ENCODE results near the gene PRMT7.

PRMT7 gene

GRCh38 chr16:68274441-68274840 is 36.4 kb upstream of the PRMT7 start:
- H3K9me3 ChIP-seq (ENCODE audit: low read length) = no peaks in the 10 kb centered on the region
- peaks cover 6% of the 10 kb centered on the region for H3K36me3 ChIP-seq (ENCODE audit: insufficient read depth, low read length)
- no peak overlapping the region for H2AFZ ChIP-seq (ENCODE audit: low read depth, low read length)
- no peak overlapping the region for H3K4me3 ChIP-seq (ENCODE audit: low read length)
- H3K27me3 ChIP-seq (ENCODE audit: insufficient read depth, low read length) = no peaks in the 10 kb centered on the region
- peaks cover 10% of the 10 kb centered on the region for H3K4me1 ChIP-seq (ENCODE audit: insufficient read depth, low read length)

GRCh38 chr16:68275611-68276191 is 35.1 kb upstream of the PRMT7 start:
- peaks cover 10% of the 10 kb centered on the region for H3K4me1 ChIP-seq (ENCODE audit: insufficient read depth, low read length)
- H3K4me3 ChIP-seq (ENCODE audit: low read length) = no peak overlapping the region
- no peaks in the 10 kb centered on the region for H3K27me3 ChIP-seq (ENCODE audit: insufficient read depth, low read length)
- H2AFZ ChIP-seq (ENCODE audit: low read depth, low read length) = no peak overlapping the region
- H3K9me3 ChIP-seq (ENCODE audit: low read length) = no peaks in the 10 kb centered on the region
- peaks cover 6% of the 10 kb centered on the region for H3K36me3 ChIP-seq (ENCODE audit: insufficient read depth, low read length)

- no peaks in the 10 kb centered on the region for H3K9me3 ChIP-seq (ENCODE audit: low read length)
- no peak overlapping the region for H2AFZ ChIP-seq (ENCODE audit: low read depth, low read length)
- no peak overlapping the region for H3K4me3 ChIP-seq (ENCODE audit: low read length)
- peaks cover 10% of the 10 kb centered on the region for H3K4me1 ChIP-seq (ENCODE audit: insufficient read depth, low read length)
- no peaks in the 10 kb centered on the region for H3K27me3 ChIP-seq (ENCODE audit: insufficient read depth, low read length)
- H3K36me3 ChIP-seq (ENCODE audit: insufficient read depth, low read length) = peaks cover 9% of the 10 kb centered on the region
Observed at GRCh38 chr16:68276223-68276622, 34.6 kb upstream of the PRMT7 start.

- Histone ChIP-seq H2AFZ (ENCODE audit: low read depth, low read length) (no peak overlapping the region), H3K9me3 (ENCODE audit: low read length) (no peaks in the 10 kb centered on the region), H3K27me3 (ENCODE audit: insufficient read depth, low read length) (no peaks in the 10 kb centered on the region), H3K4me1 (ENCODE audit: insufficient read depth, low read length) (peaks cover 10% of the 10 kb centered on the region), H3K4me3 (ENCODE audit: low read length) (no peak overlapping the region), H3K36me3 (ENCODE audit: insufficient read depth, low read length) (peaks cover 6% of the 10 kb centered on the region)
Observed at GRCh38 chr16:68279726-68280558, 30.9 kb upstream of the PRMT7 start.

GRCh38 chr16:68281368-68282063 is 29.3 kb upstream of the PRMT7 start:
- H3K4me1 ChIP-seq (ENCODE audit: insufficient read depth, low read length) = no peaks in the 10 kb centered on the region
- H3K27me3 ChIP-seq (ENCODE audit: insufficient read depth, low read length) = no peaks in the 10 kb centered on the region
- H2AFZ ChIP-seq (ENCODE audit: low read depth, low read length) = no peak overlapping the region
- peaks cover 6% of the 10 kb centered on the region for H3K36me3 ChIP-seq (ENCODE audit: insufficient read depth, low read length)
- H3K4me3 ChIP-seq (ENCODE audit: low read length) = no peak overlapping the region
- no peaks in the 10 kb centered on the region for H3K9me3 ChIP-seq (ENCODE audit: low read length)

- no peak overlapping the region for H3K4me3 ChIP-seq (ENCODE audit: low read length)
- H3K4me1 ChIP-seq (ENCODE audit: insufficient read depth, low read length) = no peaks in the 10 kb centered on the region
- H3K9me3 ChIP-seq (ENCODE audit: low read length) = no peaks in the 10 kb centered on the region
- H3K27me3 ChIP-seq (ENCODE audit: insufficient read depth, low read length) = no peaks in the 10 kb centered on the region
- H2AFZ ChIP-seq (ENCODE audit: low read depth, low read length) = no peak overlapping the region
- peaks cover 6% of the 10 kb centered on the region for H3K36me3 ChIP-seq (ENCODE audit: insufficient read depth, low read length)
Observed at GRCh38 chr16:68282064-68282452, 28.8 kb upstream of the PRMT7 start.

DNA sequence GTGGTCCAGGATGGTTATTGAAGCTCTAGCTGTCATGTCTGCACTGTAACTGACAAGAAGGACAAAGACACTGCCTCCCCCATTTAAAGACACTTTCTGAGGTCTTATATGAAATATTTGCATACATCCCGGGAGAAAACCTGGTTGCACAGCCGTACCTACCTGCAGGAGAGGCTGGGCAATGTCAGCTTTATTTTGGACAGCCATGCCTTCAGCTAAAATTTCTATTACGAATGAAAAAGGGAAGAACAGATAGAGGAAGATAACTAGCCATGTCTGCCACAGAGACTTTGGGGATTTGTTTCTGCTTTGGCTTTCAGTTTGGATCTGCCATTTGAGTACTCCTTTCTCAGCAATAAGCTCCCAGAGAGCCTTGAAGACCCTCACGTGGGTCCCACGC is 27.5 kb upstream of the PRMT7 start:
- Histone ChIP-seq H3K4me1 (ENCODE audit: insufficient read depth, low read length) (no peaks in the 10 kb centered on the region), H2AFZ (ENCODE audit: low read depth, low read length) (no peak overlapping the region), H3K4me3 (ENCODE audit: low read length) (no peak overlapping the region), H3K27me3 (ENCODE audit: insufficient read depth, low read length) (no peaks in the 10 kb centered on the region), H3K9me3 (ENCODE audit: low read length) (no peaks in the 10 kb centered on the region), H3K36me3 (ENCODE audit: insufficient read depth, low read length) (peaks cover 13% of the 10 kb centered on the region)

DNA sequence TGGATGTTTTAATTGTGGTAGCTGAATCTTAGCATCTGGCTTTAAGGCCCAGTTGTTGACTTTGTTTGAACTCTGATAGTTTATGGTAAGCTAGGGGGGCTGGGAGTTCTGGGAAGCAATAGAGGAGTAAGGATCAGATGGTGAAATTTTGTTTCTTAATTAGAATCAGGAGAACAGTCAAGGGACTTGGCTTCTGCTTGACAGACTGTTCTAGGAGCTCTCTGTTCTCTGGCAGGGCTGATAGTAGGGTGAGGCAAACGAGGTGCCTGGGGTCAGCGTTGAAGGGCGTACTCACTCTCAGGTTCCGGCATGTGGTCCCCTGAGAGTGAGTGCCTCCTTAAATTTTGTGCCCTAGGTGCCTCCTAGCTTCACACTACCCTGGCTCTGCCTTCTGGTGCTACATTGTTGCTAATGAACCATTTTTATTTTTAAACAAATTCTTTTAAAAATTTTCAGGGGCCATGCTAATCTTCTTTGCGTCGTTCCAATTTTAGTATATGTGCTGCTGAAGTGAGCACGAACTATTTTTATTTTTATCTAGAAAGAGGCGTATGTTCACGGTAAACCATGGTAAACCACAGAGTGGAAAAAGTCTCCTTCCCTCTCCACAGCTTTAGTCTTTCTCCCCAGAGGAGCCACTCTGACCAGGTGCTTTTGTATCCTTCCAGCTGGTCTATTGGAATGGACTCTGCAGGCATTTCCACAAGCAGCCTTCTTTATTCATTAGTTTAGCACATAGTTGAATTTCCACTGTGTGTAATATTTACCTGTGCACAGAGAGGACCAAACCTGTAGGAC is 26.8 kb upstream of the PRMT7 start:
- Histone ChIP-seq H3K27me3 (ENCODE audit: insufficient read depth, low read length) (no peaks in the 10 kb centered on the region), H3K36me3 (ENCODE audit: insufficient read depth, low read length) (peaks cover 14% of the 10 kb centered on the region), H3K4me3 (ENCODE audit: low read length) (no peak overlapping the region), H3K9me3 (ENCODE audit: low read length) (no peaks in the 10 kb centered on the region), H2AFZ (ENCODE audit: low read depth, low read length) (no peak overlapping the region), H3K4me1 (ENCODE audit: insufficient read depth, low read length) (no peaks in the 10 kb centered on the region)

GRCh38 chr16:68284847-68285246 is 26.0 kb upstream of the PRMT7 start:
- peaks cover 14% of the 10 kb centered on the region for H3K36me3 ChIP-seq (ENCODE audit: insufficient read depth, low read length)
- no peak overlapping the region for H2AFZ ChIP-seq (ENCODE audit: low read depth, low read length)
- no peak overlapping the region for H3K4me3 ChIP-seq (ENCODE audit: low read length)
- H3K9me3 ChIP-seq (ENCODE audit: low read length) = no peaks in the 10 kb centered on the region
- H3K4me1 ChIP-seq (ENCODE audit: insufficient read depth, low read length) = no peaks in the 10 kb centered on the region
- no peaks in the 10 kb centered on the region for H3K27me3 ChIP-seq (ENCODE audit: insufficient read depth, low read length)

GRCh38 chr16:68285683-68286082 is 25.1 kb upstream of the PRMT7 start:
- Histone ChIP-seq H2AFZ (ENCODE audit: low read depth, low read length) (no peak overlapping the region), H3K4me1 (ENCODE audit: insufficient read depth, low read length) (no peaks in the 10 kb centered on the region), H3K4me3 (ENCODE audit: low read length) (no peak overlapping the region), H3K27me3 (ENCODE audit: insufficient read depth, low read length) (no peaks in the 10 kb centered on the region), H3K9me3 (ENCODE audit: low read length) (no peaks in the 10 kb centered on the region), H3K36me3 (ENCODE audit: insufficient read depth, low read length) (peaks cover 17% of the 10 kb centered on the region)

DNA sequence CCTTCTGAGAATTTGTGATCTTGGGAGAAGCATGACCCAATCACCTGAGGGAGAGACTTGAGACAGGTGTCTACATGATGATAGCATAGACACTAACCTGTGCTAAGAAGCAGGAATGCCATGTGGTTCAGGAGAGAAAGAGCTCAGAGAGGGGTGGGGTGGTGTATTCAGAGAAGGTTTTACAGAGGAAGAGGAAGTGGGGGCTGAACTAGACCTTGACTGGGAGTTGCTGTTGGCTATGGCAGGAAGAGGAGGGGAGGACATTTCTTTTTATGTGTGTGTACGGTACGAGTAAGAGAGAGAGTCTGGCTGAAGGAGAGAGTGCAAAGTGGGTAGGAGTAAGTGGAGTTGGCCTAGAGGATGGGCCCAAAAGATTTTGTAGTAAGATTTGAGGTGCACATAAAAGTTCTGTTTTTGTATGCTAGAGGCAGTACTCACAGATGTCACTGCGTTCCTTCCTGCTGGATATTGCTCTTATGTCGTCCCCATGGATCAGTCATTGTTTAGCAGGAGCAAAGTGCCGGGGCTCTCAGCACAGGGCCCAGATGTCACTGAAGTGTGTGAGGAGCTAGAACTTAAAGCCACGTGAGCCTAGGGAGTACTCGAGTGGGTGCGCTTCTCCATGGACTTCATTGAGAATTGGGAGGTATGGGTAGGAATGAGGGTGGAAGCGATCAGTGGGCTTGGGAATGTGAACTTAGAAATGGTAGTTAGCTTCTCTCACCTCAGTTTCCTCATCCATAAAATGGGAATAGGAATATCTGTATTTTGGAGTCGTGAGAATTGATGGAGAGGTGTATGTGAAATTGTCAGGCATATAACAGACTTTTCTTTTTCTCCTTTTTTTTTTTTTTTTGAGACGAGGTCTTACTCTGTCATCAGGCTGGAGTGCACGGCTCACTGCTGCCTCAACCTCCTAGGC is 24.4 kb upstream of the PRMT7 start:
- Histone ChIP-seq H3K27me3 (ENCODE audit: insufficient read depth, low read length) (no peaks in the 10 kb centered on the region), H2AFZ (ENCODE audit: low read depth, low read length) (no peak overlapping the region), H3K9me3 (ENCODE audit: low read length) (no peaks in the 10 kb centered on the region), H3K4me3 (ENCODE audit: low read length) (no peak overlapping the region), H3K36me3 (ENCODE audit: insufficient read depth, low read length) (peaks cover 19% of the 10 kb centered on the region), H3K4me1 (ENCODE audit: insufficient read depth, low read length) (no peaks in the 10 kb centered on the region)

Measured in neuron (in vitro differentiated cells).